Measurements from ENCODE around the gene CACNA1B.

CACNA1B gene

GRCh38 chr9:137948642-137949041 is 71.1 kb downstream of the CACNA1B start:
- TF ChIP-seq YY1 (IDR thresholded peaks at IDR 0.05; ENCODE audit: low read depth): no peak

- TF ChIP-seq YY1 (IDR thresholded peaks at IDR 0.05; ENCODE audit: low read depth) (no peak), FOXM1 (IDR thresholded peaks at IDR 0.05; ENCODE audit: borderline replicate concordance, low read depth) (no peak), ZBTB7A (IDR thresholded peaks at IDR 0.05; ENCODE audit: low read depth) (no peak), EGR1 (IDR thresholded peaks at IDR 0.05) (no peak), MAX (IDR thresholded peaks at IDR 0.05) (no peak), CREB1 (IDR thresholded peaks at IDR 0.05; ENCODE audit: low read depth) (no peak), TAF1 (IDR thresholded peaks at IDR 0.05; ENCODE audit: low read depth) (no peak), EP300 (IDR thresholded peaks at IDR 0.05; ENCODE audit: borderline replicate concordance) (no peak), CEBPB (IDR thresholded peaks at IDR 0.05) (no peak), TCF12 (IDR thresholded peaks at IDR 0.05; ENCODE audit: low read depth) (no peak), USF1 (IDR thresholded peaks at IDR 0.05) (no peak), TEAD4 (IDR thresholded peaks at IDR 0.05) (no peak), RAD21 (IDR thresholded peaks at IDR 0.05; ENCODE audit: low read depth) (no peak), NFIC (IDR thresholded peaks at IDR 0.05) (no peak), REST (IDR thresholded peaks at IDR 0.05; ENCODE audit: low read depth) (no peak)
Measured at GRCh38 chr9:137949260-137949659, 71.7 kb downstream of the CACNA1B start.

- TF ChIP-seq USF1 (IDR thresholded peaks at IDR 0.05) (no peak), CREB1 (IDR thresholded peaks at IDR 0.05; ENCODE audit: low read depth) (no peak), EGR1 (IDR thresholded peaks at IDR 0.05) (no peak), ZBTB7A (IDR thresholded peaks at IDR 0.05; ENCODE audit: low read depth) (no peak), RAD21 (IDR thresholded peaks at IDR 0.05; ENCODE audit: low read depth) (no peak), TCF12 (IDR thresholded peaks at IDR 0.05; ENCODE audit: low read depth) (no peak), CEBPB (IDR thresholded peaks at IDR 0.05) (no peak), NFIC (IDR thresholded peaks at IDR 0.05) (no peak), TEAD4 (IDR thresholded peaks at IDR 0.05) (no peak), MAX (IDR thresholded peaks at IDR 0.05) (no peak), TAF1 (IDR thresholded peaks at IDR 0.05; ENCODE audit: low read depth) (no peak), FOXM1 (IDR thresholded peaks at IDR 0.05; ENCODE audit: borderline replicate concordance, low read depth) (no peak), YY1 (IDR thresholded peaks at IDR 0.05; ENCODE audit: low read depth) (no peak), EP300 (IDR thresholded peaks at IDR 0.05; ENCODE audit: borderline replicate concordance) (no peak), REST (IDR thresholded peaks at IDR 0.05; ENCODE audit: low read depth) (no peak)
Measured at GRCh38 chr9:137951107-137951506, 73.5 kb downstream of the CACNA1B start.

GRCh38 chr9:137951597-137952490 is 74.3 kb downstream of the CACNA1B start:
- TF ChIP-seq TEAD4 (IDR thresholded peaks at IDR 0.05) (no peak), MAX (IDR thresholded peaks at IDR 0.05) (no peak), EP300 (IDR thresholded peaks at IDR 0.05; ENCODE audit: borderline replicate concordance) (no peak), FOXM1 (IDR thresholded peaks at IDR 0.05; ENCODE audit: borderline replicate concordance, low read depth) (no peak), CEBPB (IDR thresholded peaks at IDR 0.05) (no peak)

GRCh38 chr9:137952976-137953666 is 75.5 kb downstream of the CACNA1B start:
- no peak for TF ChIP-seq EGR1 (IDR thresholded peaks at IDR 0.05)
- no peak for TF ChIP-seq TEAD4 (IDR thresholded peaks at IDR 0.05)

All from Ishikawa (cell line).